Esophagus muscularis mucosa (tissue), 4 donors: ENCODE measurements around the gene KAZN.

Experiments
- CTCF ChIP-seq, 3 experiments: fragments of 200-600 bp in 2 of 3; fragments of 450-650 bp in 1 of 3; sonication (generic) in 2 of 3; IDR thresholded peaks; one replicate each; pipeline ENCODE4 v1.5.1; 2017 to 2019; ENCODE audit warnings: antibody characterized with exemption in 3 of 3, mild to moderate bottlenecking in 2 of 3, moderate library complexity in 1 of 3
- EP300 ChIP-seq: sonication (generic); formaldehyde crosslinking; IDR thresholded peaks from one replicate; pipeline ENCODE4 v1.6.1; 2017; ENCODE audit warnings: antibody characterized with exemption
- POLR2A ChIP-seq: fragments of 450-650 bp; IDR thresholded peaks from one replicate; pipeline ENCODE4 v1.6.1; 2017; ENCODE audit warnings: antibody characterized with exemption, moderate library complexity, mild to moderate bottlenecking, low read depth
- POLR2AphosphoS5 ChIP-seq, 2 donors: sonication (generic); formaldehyde crosslinking; IDR thresholded peaks; one replicate each; pipeline ENCODE4 v1.6.1; 2017; ENCODE audit warnings: antibody characterized with exemption in 2 of 2

GRCh38 chr1:14715266-14715665 lies 116.8 kb downstream of the KAZN start:
- TF ChIP-seq POLR2AphosphoS5 (IDR thresholded peaks at IDR 0.05) (no peak), POLR2A (no peak), CTCF (IDR thresholded peaks at IDR 0.05) (no peak), EP300 (no peak)
